Calu3 (cell line): ENCODE measurements around the gene TMEM101. TPM values are rescaled to one million over a fixed set of nuclear protein-coding genes. Genes with fewer than 3 reads are reported as not detected.
"Not testable (repeated sequence)": the region's sequence is repeated elsewhere in the genome, so short reads cannot be mapped to it uniquely, and the experiment has no call there.

Experiments
- BruUV-seq: library from RNA; stranded (reverse); fragments of 400-500 nt; replicated peaks from 2 replicates; lab custom pipeline; 2021; lab: Mats Ljungman, UMichigan
- CTCF ChIA-PET: fragments of 300-600 bp; sonication (Branson Sonifier 250); formaldehyde crosslinking; loops from one replicate; lab custom pipeline; 2022; ENCODE audit warnings: antibody characterized with exemption; lab: Charles Lee
- DNase-seq: peaks from one replicate; pipeline ENCODE4 v3.0.0; 2022
- H3K27ac Mint-ChIP-seq: one replicate; pipeline ENCODE4 v1.8.0; 2022; ENCODE audit warnings: mixed read lengths; ENCODE audit not compliant: unreplicated experiment
- H3K27me3 Mint-ChIP-seq: one replicate; pipeline ENCODE4 v1.8.0; 2022; ENCODE audit warnings: mixed read lengths; ENCODE audit not compliant: unreplicated experiment
- H3K36me3 Mint-ChIP-seq: one replicate; pipeline ENCODE4 v1.8.0; 2022; ENCODE audit warnings: mild to moderate bottlenecking, moderate library complexity, mixed read lengths; ENCODE audit not compliant: insufficient read depth, unreplicated experiment
- H3K4me1 Mint-ChIP-seq: one replicate; pipeline ENCODE4 v1.8.0; 2022; ENCODE audit warnings: mild to moderate bottlenecking, low read depth, mixed read lengths; ENCODE audit not compliant: unreplicated experiment
- H3K4me3 Mint-ChIP-seq: one replicate; pipeline ENCODE4 v1.8.0; 2022; ENCODE audit warnings: mild to moderate bottlenecking, low read depth, moderate library complexity, mixed read lengths; ENCODE audit not compliant: unreplicated experiment
- H3K9me3 Mint-ChIP-seq: one replicate; pipeline ENCODE4 v1.8.0; 2022; ENCODE audit warnings: low read depth, mixed read lengths; ENCODE audit not compliant: unreplicated experiment
- CTCF ChIP-seq: fragments of 200-600 bp; IDR thresholded peaks from one replicate; pipeline ENCODE4 v1.8.0; 2022; ENCODE audit warnings: antibody characterized with exemption; ENCODE audit not compliant: unreplicated experiment
- intact Hi-C: fragments of 100-400 bp; cut with micrococcal nuclease; formaldehyde crosslinking; loops from one replicate; pipeline ENCODE4 v1.10.0; 2022; ENCODE audit not compliant: unreplicated experiment
- total RNA-seq: library from RNA; stranded (reverse); gene quantifications from 2 replicates; pipeline ENCODE4 v1.2.3, GENCODE V29; 2022

The TMEM101 gene
- total RNA-seq, 1 experiment from 2014 or later = 43.8 TPM

GRCh38 chr17:44000141-44000860, 14.5 kb downstream of the TMEM101 start:
- Mint-ChIP-seq H3K4me1 (peaks cover 9% of the 10 kb centered on the region), H3K27ac (no peak overlapping the region), H3K9me3 (no peaks in the 10 kb centered on the region), H3K36me3 (no peaks in the 10 kb centered on the region), H3K4me3 (no peak overlapping the region), H3K27me3 (peaks cover 33% of the 10 kb centered on the region)
- no TSS peak for BruUV-seq
- DNase-seq = no peak
- CTCF ChIA-PET = no interaction called here
- TF ChIP-seq CTCF = no peak
- intact Hi-C loops = no loop called here

GRCh38 chr17:43999024-43999423, 15.7 kb downstream of the TMEM101 start:
- Mint-ChIP-seq H3K4me1 (peaks cover 9% of the 10 kb centered on the region), H3K36me3 (no peaks in the 10 kb centered on the region), H3K27ac (no peak overlapping the region), H3K27me3 (peaks cover 20% of the 10 kb centered on the region), H3K4me3 (no peak overlapping the region), H3K9me3 (no peaks in the 10 kb centered on the region)
- intact Hi-C loops = loop anchor here (10.0 kb wide), 1 partner anchor 124 kb away; no protein-coding TSS in a partner anchor
- CTCF ChIA-PET = interaction anchor here (1.0 to 1.2 kb wide), 2 partner anchors 55 to 89 kb away, joined by 3 read pairs; no protein-coding TSS in a partner anchor
- DNase-seq = no peak
- no peak for TF ChIP-seq CTCF
- BruUV-seq = no TSS peak

GRCh38 chr17:43998552-43998951, 16.2 kb downstream of the TMEM101 start:
- Mint-ChIP-seq H3K36me3 (no peaks in the 10 kb centered on the region), H3K27me3 (peaks cover 15% of the 10 kb centered on the region), H3K4me3 (no peak overlapping the region), H3K4me1 (peaks cover 9% of the 10 kb centered on the region), H3K9me3 (no peaks in the 10 kb centered on the region), H3K27ac (no peak overlapping the region)
- CTCF ChIA-PET = interaction anchor here (1.0 to 1.2 kb wide), 2 partner anchors 55 to 88 kb away, joined by 3 read pairs; no protein-coding TSS in a partner anchor
- no peak for DNase-seq
- no peak for TF ChIP-seq CTCF
- no TSS peak for BruUV-seq
- intact Hi-C loops = loop anchor here (10.0 kb wide), 1 partner anchor 124 kb away; no protein-coding TSS in a partner anchor

GRCh38 chr17:43997180-43997579, 17.6 kb downstream of the TMEM101 start:
- not testable (repeated sequence) for H3K27ac Mint-ChIP-seq, BruUV-seq, H3K4me1 Mint-ChIP-seq, DNase-seq, H3K4me3 Mint-ChIP-seq, H3K36me3 Mint-ChIP-seq, H3K9me3 Mint-ChIP-seq
- intact Hi-C loops = loop anchor here (10.0 kb wide), 1 partner anchor 122 kb away; no protein-coding TSS in a partner anchor
- CTCF ChIA-PET = interaction anchor here (0.8 to 2.2 kb wide), 2 partner anchors 53 to 90 kb away, joined by 3 to 6 read pairs; no protein-coding TSS in a partner anchor
- H3K27me3 Mint-ChIP-seq = peaks cover 12% of the 10 kb centered on the region

GRCh38 chr17:43995150-43995471, 19.7 kb downstream of the TMEM101 start:
- intact Hi-C loops = loop anchor here (1.0 to 10.0 kb wide), 2 partner anchors 51 to 120 kb away; no protein-coding TSS in a partner anchor
- no peaks in the 10 kb centered on the region for H3K9me3 Mint-ChIP-seq
- H3K36me3 Mint-ChIP-seq = no peaks in the 10 kb centered on the region
- no peak for TF ChIP-seq CTCF
- no peak overlapping the region for H3K27ac Mint-ChIP-seq
- no peaks in the 10 kb centered on the region for H3K4me1 Mint-ChIP-seq
- BruUV-seq = no TSS peak
- peak overlapping the region; percentile 24 for H3K4me3 Mint-ChIP-seq
- H3K27me3 Mint-ChIP-seq = peaks cover 13% of the 10 kb centered on the region
- no peak for DNase-seq
- CTCF ChIA-PET = interaction anchor here (0.7 to 2.2 kb wide), 3 partner anchors 51 to 241 kb away, joined by 5 to 12 read pairs (median 6); no protein-coding TSS in a partner anchor
